Measurements from ENCODE around the gene AP1G2. TPM values are rescaled to one million over a fixed set of nuclear protein-coding genes. Genes with fewer than 3 reads are reported as not detected.

Gene AP1G2
- total RNA-seq, 1 donor from 2014 or later, result 262 TPM

DNA sequence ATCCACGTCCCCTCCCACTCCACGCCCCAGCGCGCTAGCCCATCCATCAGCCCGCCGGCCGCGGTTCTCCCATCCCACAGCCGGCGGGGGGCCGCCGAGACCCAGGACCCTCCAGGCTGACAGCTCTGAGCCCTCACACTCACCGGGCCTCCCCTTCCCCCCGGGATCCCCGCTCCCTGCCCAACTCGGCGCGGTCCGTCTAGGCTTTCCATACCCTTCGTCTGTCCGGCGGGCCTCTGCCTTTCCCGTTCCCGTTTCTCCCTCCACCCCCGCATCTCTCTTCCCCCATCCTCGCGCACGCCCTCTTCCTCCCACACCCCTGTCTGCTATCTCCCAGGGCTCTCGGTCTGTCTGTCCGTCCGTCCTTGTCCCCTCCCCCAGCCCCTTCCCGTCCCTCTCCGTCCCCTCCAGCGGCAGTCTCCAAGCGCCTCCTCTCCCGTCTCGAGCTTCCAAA, 16.8 kb downstream of the AP1G2 start:
- H3K27ac Mint-ChIP-seq, result peak overlapping the region; percentile 89
- H3K4me1 Mint-ChIP-seq (ENCODE audit: low read depth), result peaks cover 5% of the 10 kb centered on the region
- H3K27me3 Mint-ChIP-seq, result no peaks in the 10 kb centered on the region
- no peak for DNase-seq (ENCODE audit: low spot score, unreplicated experiment)
- no peaks in the 10 kb centered on the region for H3K36me3 Mint-ChIP-seq (ENCODE audit: insufficient read depth)
- no peak overlapping the region for H3K4me3 Mint-ChIP-seq (ENCODE audit: low read depth)
- TF ChIP-seq, protein P1, sequence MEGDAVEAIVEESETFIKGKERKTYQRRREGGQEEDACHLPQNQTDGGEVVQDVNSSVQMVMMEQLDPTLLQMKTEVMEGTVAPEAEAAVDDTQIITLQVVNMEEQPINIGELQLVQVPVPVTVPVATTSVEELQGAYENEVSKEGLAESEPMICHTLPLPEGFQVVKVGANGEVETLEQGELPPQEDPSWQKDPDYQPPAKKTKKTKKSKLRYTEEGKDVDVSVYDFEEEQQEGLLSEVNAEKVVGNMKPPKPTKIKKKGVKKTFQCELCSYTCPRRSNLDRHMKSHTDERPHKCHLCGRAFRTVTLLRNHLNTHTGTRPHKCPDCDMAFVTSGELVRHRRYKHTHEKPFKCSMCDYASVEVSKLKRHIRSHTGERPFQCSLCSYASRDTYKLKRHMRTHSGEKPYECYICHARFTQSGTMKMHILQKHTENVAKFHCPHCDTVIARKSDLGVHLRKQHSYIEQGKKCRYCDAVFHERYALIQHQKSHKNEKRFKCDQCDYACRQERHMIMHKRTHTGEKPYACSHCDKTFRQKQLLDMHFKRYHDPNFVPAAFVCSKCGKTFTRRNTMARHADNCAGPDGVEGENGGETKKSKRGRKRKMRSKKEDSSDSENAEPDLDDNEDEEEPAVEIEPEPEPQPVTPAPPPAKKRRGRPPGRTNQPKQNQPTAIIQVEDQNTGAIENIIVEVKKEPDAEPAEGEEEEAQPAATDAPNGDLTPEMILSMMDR (IDR thresholded peaks at IDR 0.05; ENCODE audit: unreplicated experiment), result no peak
- H3K9me3 Mint-ChIP-seq (ENCODE audit: low read depth), result no peaks in the 10 kb centered on the region

DNA sequence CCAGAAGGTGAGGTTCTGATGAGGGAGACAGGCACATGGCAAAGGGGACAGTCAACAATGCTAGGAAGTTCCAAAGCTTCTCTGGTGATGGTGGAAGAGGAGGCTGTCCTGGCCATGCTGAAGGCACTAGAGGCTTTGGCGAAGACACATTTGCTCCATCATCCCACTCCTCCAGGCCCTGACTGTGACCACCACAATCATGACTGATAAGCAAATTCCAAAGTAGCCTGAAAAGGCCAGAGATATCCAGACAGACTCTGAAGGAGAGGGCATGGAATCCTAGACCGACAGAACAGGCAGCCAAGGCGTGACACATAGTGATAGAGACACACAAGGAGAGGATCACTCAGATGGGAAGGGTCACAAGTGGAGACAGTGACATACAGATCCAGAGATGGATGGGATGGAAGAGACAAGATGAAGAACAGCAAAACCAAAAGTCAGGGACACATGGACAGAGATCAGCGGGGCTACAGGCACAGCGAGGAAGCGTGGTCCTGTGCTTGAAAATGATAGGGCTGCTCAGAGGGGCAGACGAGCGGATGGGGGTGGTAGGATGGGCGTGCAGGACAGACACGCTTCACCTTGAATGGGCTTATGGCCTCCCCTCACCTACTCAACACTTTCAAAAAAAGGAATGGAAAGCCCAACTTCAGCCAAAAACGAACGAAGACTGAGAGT, 17.3 kb downstream of the AP1G2 start:
- TF ChIP-seq, protein P1 (IDR thresholded peaks at IDR 0.05; ENCODE audit: unreplicated experiment), result no peak
- no peak for DNase-seq (ENCODE audit: low spot score, unreplicated experiment)
- no peaks in the 10 kb centered on the region for H3K27me3 Mint-ChIP-seq
- peaks cover 7% of the 10 kb centered on the region for H3K4me1 Mint-ChIP-seq (ENCODE audit: low read depth)
- no peak overlapping the region for H3K4me3 Mint-ChIP-seq (ENCODE audit: low read depth)
- H3K36me3 Mint-ChIP-seq (ENCODE audit: insufficient read depth), result no peaks in the 10 kb centered on the region
- H3K27ac Mint-ChIP-seq, result no peak overlapping the region
- no peaks in the 10 kb centered on the region for H3K9me3 Mint-ChIP-seq (ENCODE audit: low read depth)

DNA sequence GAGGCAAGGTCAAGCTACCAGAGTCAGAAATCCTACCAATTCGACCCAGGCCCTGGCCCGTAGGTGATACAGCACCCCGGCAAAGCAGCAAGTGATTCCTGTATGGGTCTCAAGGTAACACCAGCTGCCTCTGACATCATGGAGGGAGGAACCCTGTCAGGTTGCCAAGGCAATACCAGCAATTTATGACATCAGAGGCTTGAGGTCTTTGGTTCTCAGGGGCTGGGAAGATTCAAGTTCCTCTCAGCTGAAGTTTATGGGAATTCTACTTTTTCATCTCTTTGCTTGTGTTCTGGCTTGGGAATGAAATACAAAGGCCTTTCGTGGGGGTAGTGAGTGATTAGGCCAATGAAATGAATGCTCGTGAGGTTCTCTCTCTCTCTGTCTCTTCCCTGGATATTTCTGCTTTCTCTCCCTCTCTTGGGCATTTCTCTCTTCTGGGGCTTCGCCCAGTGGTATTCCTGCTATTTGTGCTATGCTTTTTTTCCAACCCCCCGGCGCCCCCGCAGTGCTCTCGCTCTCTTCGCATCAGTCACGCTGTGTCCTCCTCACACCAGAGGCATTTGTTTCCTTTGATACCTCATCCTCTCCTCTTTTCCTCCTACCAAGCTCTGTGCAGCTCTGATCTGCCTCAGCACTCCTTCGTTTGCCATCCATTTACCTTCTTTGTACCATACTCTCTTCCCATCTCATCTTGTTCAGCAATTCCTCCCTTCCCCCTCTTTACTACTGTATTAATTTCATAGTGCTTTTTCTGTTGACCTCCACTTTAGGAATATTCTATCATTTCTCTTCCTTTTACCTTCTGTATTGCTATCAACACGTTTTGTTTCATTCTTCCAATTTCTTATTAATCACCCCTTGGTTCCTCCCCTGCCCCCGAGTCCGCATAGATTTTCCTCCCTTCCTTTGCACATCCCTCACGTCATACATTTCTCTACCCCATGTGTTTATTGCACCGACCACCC, 19.0 kb downstream of the AP1G2 start:
- Mint-ChIP-seq H3K9me3 (ENCODE audit: low read depth) (no peaks in the 10 kb centered on the region), H3K27ac (no peak overlapping the region), H3K36me3 (ENCODE audit: insufficient read depth) (no peaks in the 10 kb centered on the region), H3K4me3 (ENCODE audit: low read depth) (no peak overlapping the region), H3K4me1 (ENCODE audit: low read depth) (peaks cover 18% of the 10 kb centered on the region), H3K27me3 (no peaks in the 10 kb centered on the region)
- TF ChIP-seq, protein P1 (IDR thresholded peaks at IDR 0.05; ENCODE audit: unreplicated experiment), result no peak
- no peak for DNase-seq (ENCODE audit: low spot score, unreplicated experiment)

DNA sequence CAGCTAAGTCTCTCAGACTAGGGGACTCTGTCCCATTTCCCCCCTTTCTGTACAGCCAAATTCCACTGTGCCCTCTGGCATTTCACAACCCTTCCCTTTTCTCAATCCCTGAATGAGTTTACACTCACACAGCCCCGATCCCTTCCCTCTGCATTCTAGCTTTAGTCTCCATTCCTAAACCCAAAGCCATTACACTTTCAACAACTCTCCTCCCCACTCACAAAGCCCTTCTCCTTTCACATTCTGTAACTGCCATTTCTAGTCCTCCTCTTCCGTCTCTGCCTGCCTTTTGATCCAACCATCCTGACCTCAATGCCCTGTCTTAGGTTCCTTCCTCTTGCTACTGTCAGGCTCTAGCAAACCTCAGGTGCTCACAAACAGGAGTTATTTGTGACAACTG, 19.7 kb downstream of the AP1G2 start:
- Mint-ChIP-seq H3K27ac (no peak overlapping the region), H3K4me3 (ENCODE audit: low read depth) (no peak overlapping the region), H3K36me3 (ENCODE audit: insufficient read depth) (peaks cover 2% of the 10 kb centered on the region), H3K27me3 (no peaks in the 10 kb centered on the region), H3K4me1 (ENCODE audit: low read depth) (peaks cover 18% of the 10 kb centered on the region), H3K9me3 (ENCODE audit: low read depth) (no peaks in the 10 kb centered on the region)
- DNase-seq (ENCODE audit: low spot score, unreplicated experiment), result no peak
- TF ChIP-seq, protein P1 (IDR thresholded peaks at IDR 0.05; ENCODE audit: unreplicated experiment), result no peak

DNA sequence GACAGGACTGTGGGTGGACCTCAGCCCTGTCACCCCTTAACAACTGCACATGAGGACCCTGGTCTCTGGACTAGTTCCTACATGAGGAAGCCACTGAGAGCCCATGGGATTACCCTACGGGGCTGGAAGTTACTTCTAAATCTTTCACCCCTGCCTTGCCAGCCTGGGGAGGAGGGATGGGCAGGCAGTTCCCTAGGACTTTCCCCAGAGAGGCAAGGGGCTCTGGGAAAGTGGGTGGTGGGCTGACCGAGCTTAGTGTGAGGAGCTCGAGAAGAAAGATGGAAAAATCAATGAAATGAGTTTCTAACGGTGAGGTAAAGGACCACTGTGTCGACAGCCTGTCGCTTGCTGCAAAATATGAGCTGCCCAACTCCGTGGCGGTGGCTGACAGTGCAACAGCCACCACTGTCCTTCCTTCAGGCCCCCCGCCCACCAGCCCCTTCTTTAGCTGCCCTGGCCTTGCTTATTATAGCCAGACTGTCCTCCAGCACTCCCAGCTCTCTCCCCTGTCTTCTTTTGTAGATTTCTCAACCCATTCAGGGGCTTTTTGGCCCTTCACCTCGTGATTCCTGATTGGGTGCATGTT, 21.0 kb downstream of the AP1G2 start:
- Mint-ChIP-seq H3K9me3 (ENCODE audit: low read depth) (no peaks in the 10 kb centered on the region), H3K36me3 (ENCODE audit: insufficient read depth) (peaks cover 2% of the 10 kb centered on the region), H3K27ac (no peak overlapping the region)

More for the DNA sequence above, 21.0 kb downstream of the AP1G2 start:
- H3K4me3 Mint-ChIP-seq (ENCODE audit: low read depth), result no peak overlapping the region
- H3K27me3 Mint-ChIP-seq, result no peaks in the 10 kb centered on the region
- TF ChIP-seq, protein P1 (IDR thresholded peaks at IDR 0.05; ENCODE audit: unreplicated experiment), result no peak
- no peak for DNase-seq (ENCODE audit: low spot score, unreplicated experiment)
- peaks cover 15% of the 10 kb centered on the region for H3K4me1 Mint-ChIP-seq (ENCODE audit: low read depth)
